ENCODE measurements around the gene UTP3. TPM values are rescaled to one million over a fixed set of nuclear protein-coding genes. Genes with fewer than 3 reads are reported as not detected.

Gene UTP3
- total and polyA plus RNA-seq, 9 of the 15 experiments (the other 6 are each of a cell fraction or from before 2014, with no cell fraction given) = 11.9 to 69.3 (median 34.0) TPM

GRCh38 chr4:70705183-70706043 lies 17.1 kb downstream of the UTP3 start (continued):
- TF ChIP-seq SIN3A (IDR thresholded peaks at IDR 0.05; ENCODE audit: borderline replicate concordance in 2 of 2, control insufficient read depth in 1 of 2, low read depth in 2 of 2, low read length in 2 of 2) (peak; percentile 37 to 81; a peak in 3 of 4 replicates), CEBPB (tag; IDR thresholded peaks at IDR 0.05) (no peak), BRCA1 (IDR thresholded peaks at IDR 0.05) (no peak), BRCA1 (CRISPR knock-in tag; IDR thresholded peaks at IDR 0.05) (no peak), CHCHD3 (CRISPR knock-in tag; IDR thresholded peaks at IDR 0.05) (no peak), ZBTB8A (IDR thresholded peaks at IDR 0.05; ENCODE audit: partially characterized antibody) (no peak), NCOA6 (IDR thresholded peaks at IDR 0.05) (peak; percentile 24; the same call in 1 of the 2 replicates), RFX7 (CRISPR knock-in tag; IDR thresholded peaks at IDR 0.05) (no peak), NR2C1 (IDR thresholded peaks at IDR 0.05) (no peak), NR2C1 (tag; IDR thresholded peaks at IDR 0.05) (peak; percentile 37; the same call in 1 of the 2 replicates), TRIM24 (IDR thresholded peaks at IDR 0.05) (no peak), ZNF668 (CRISPR knock-in tag; IDR thresholded peaks at IDR 0.05) (no peak), HSF4 (CRISPR knock-in tag; IDR thresholded peaks at IDR 0.05; ENCODE audit: borderline replicate concordance) (no peak), ZMIZ1 (IDR thresholded peaks at IDR 0.05; ENCODE audit: low read depth in 2 of 2, low read length in 2 of 2) (no peak), VEZF1 (CRISPR knock-in tag; IDR thresholded peaks at IDR 0.05) (peak; percentile 86), MYC (IDR thresholded peaks at IDR 0.05; ENCODE audit: low read depth, low read length) (peak; percentile 96), MYC (CRISPR knock-in tag; IDR thresholded peaks at IDR 0.05; ENCODE audit: borderline replicate concordance, low read depth) (peak; percentile 69; the same call in 1 of the 2 replicates), GTF2B (IDR thresholded peaks at IDR 0.05; ENCODE audit: extremely low read depth, insufficient read length) (no peak), GATAD2A (IDR thresholded peaks at IDR 0.05) (peak; percentile 83), PATZ1 (CRISPR knock-in tag; IDR thresholded peaks at IDR 0.05; ENCODE audit: borderline replicate concordance) (no peak), SIN3B (IDR thresholded peaks at IDR 0.05; ENCODE audit: low read depth) (no peak)

All from K562 (cell line).